Peyer's patch (tissue), 4 donors: ENCODE data around the gene TRIM63.

ENCODE experiments used
- POLR2A ChIP-seq, 2 donors: fragments of 450-650 bp; IDR thresholded peaks; one replicate each; pipeline ENCODE4 v1.5.1; 2017; ENCODE audit warnings: antibody characterized with exemption in 2 of 2, mild to moderate bottlenecking in 2 of 2, moderate library complexity in 2 of 2
- TF ChIP-seq, protein P1 (sequence below), 6 experiments: fragments of 450-650 bp in 4 of 6; fragments of 200-600 bp in 2 of 6; sonication (generic) in 1 of 6; IDR thresholded peaks; one replicate each; pipeline ENCODE4 v1.5.1; 2017 to 2019; ENCODE audit warnings: antibody characterized with exemption in 6 of 6, mild to moderate bottlenecking in 3 of 6, moderate library complexity in 1 of 6

DNA sequence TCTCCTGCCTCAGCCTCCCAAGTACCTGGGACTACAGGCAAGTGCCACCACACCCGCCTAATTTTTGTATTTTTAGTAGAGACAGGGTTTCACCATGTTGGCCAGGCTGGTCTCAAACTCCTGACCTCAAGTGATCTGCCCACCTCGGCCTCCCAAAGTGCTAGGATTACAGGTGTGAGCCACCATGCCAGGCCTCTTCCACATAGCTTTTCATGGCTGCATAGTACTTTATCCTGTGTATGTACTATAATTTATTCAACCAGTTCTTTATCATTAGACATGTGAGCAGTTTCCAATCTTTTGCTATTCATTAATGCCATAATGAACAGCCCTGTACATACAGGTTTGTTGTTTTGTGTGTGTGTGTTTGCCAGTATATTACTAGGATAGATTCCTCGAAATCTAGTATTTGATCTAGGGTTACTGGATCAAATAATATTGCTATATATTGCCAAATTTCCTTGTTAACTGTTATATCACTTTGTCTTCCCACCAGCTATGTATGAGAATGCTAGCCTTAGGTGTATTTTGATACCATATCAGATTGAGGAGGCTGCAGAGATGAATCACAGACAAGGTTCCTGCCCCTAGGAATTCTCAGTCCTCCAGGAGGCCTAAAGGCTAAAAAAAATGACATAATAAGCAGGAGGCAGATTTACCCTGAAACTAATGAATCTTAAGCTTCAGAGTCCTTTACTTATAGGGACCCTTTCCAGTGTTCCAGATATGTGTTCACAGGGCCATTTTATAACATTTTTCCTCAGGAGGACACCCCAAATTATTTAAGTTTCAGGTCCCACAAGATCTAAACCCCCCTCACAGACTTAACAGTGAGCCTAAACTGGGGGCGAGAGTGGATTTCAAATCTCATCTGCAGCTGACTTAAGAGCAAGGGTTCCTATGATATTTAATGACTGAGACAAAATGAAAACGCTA, 42.1 kb upstream of the TRIM63 start:
- TF ChIP-seq, protein P1, sequence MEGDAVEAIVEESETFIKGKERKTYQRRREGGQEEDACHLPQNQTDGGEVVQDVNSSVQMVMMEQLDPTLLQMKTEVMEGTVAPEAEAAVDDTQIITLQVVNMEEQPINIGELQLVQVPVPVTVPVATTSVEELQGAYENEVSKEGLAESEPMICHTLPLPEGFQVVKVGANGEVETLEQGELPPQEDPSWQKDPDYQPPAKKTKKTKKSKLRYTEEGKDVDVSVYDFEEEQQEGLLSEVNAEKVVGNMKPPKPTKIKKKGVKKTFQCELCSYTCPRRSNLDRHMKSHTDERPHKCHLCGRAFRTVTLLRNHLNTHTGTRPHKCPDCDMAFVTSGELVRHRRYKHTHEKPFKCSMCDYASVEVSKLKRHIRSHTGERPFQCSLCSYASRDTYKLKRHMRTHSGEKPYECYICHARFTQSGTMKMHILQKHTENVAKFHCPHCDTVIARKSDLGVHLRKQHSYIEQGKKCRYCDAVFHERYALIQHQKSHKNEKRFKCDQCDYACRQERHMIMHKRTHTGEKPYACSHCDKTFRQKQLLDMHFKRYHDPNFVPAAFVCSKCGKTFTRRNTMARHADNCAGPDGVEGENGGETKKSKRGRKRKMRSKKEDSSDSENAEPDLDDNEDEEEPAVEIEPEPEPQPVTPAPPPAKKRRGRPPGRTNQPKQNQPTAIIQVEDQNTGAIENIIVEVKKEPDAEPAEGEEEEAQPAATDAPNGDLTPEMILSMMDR (IDR thresholded peaks at IDR 0.05), result no peak
- TF ChIP-seq POLR2A (IDR thresholded peaks at IDR 0.05), result no peak
